WERI-Rb-1 (cell line): Measurements from ENCODE around the gene LSAMP.

ENCODE experiments used
- DNase-seq: peaks from one replicate; pipeline ENCODE4 v3.0.0-alpha.2; 2020
- H3K27ac ChIP-seq: fragments of 250-450 bp; sonication (Bioruptor Pico); 2 replicates; pipeline ENCODE4 v1.5.1; 2020; ENCODE audit warnings: mild to moderate bottlenecking, moderate library complexity
- H3K27me3 ChIP-seq: fragments of 250-450 bp; sonication (Bioruptor Pico); 2 replicates; pipeline ENCODE4 v1.5.1; 2021; ENCODE audit warnings: mild to moderate bottlenecking, low read depth, moderate library complexity; ENCODE audit not compliant: insufficient read depth, severe bottlenecking
- H3K36me3 ChIP-seq: fragments of 250-450 bp; sonication (Bioruptor Pico); 2 replicates; pipeline ENCODE4 v1.5.1; 2020; ENCODE audit warnings: mild to moderate bottlenecking, moderate library complexity
- H3K4me3 ChIP-seq: 2 replicates; pipeline ENCODE4 v1.5.1; 2011; ENCODE audit warnings: low read depth, mild to moderate bottlenecking, control low read depth, low read length
- H3K9me3 ChIP-seq: fragments of 250-450 bp; sonication (Bioruptor Pico); 2 replicates; pipeline ENCODE4 v1.5.1; 2021; ENCODE audit warnings: mild to moderate bottlenecking, moderate library complexity; ENCODE audit not compliant: severe bottlenecking
- CTCF ChIP-seq: IDR thresholded peaks from 2 replicates; pipeline ENCODE4 v1.5.1; 2011; ENCODE audit warnings: low read depth, mild to moderate bottlenecking, control low read depth, inconsistent platforms, low read length

LSAMP gene

GRCh38 chr3:116188231-116188785 is 257.0 kb downstream of the LSAMP start:
- Histone ChIP-seq H3K36me3 (no peaks in the 10 kb centered on the region), H3K27ac (no peak overlapping the region), H3K4me3 (no peak overlapping the region), H3K27me3 (no peaks in the 10 kb centered on the region), H3K9me3 (no peaks in the 10 kb centered on the region)
- DNase-seq: no peak
- TF ChIP-seq CTCF: no peak

- no peak overlapping the region for H3K4me3 ChIP-seq
- no peak for TF ChIP-seq CTCF
- no peak overlapping the region for H3K27ac ChIP-seq
- H3K36me3 ChIP-seq: no peaks in the 10 kb centered on the region
- H3K27me3 ChIP-seq: no peaks in the 10 kb centered on the region
- DNase-seq: no peak
- H3K9me3 ChIP-seq: no peaks in the 10 kb centered on the region
Measured at GRCh38 chr3:116186049-116186448, 259.2 kb downstream of the LSAMP start.

- Histone ChIP-seq H3K27me3 (no peaks in the 10 kb centered on the region), H3K36me3 (no peaks in the 10 kb centered on the region), H3K27ac (no peak overlapping the region), H3K9me3 (no peaks in the 10 kb centered on the region), H3K4me3 (no peak overlapping the region)
- no peak for TF ChIP-seq CTCF
- no peak for DNase-seq
Measured at GRCh38 chr3:116181159-116181558, 264.1 kb downstream of the LSAMP start.

- no peak for TF ChIP-seq CTCF
- H3K27me3 ChIP-seq: no peaks in the 10 kb centered on the region
- H3K9me3 ChIP-seq: no peaks in the 10 kb centered on the region
- H3K36me3 ChIP-seq: no peaks in the 10 kb centered on the region
- H3K4me3 ChIP-seq: no peak overlapping the region
- H3K27ac ChIP-seq: no peak overlapping the region
- no peak for DNase-seq
Measured at GRCh38 chr3:116179091-116179490, 266.2 kb downstream of the LSAMP start.

GRCh38 chr3:116176974-116177555 is 268.2 kb downstream of the LSAMP start:
- Histone ChIP-seq H3K27me3 (no peaks in the 10 kb centered on the region), H3K36me3 (no peaks in the 10 kb centered on the region), H3K4me3 (no peak overlapping the region), H3K9me3 (no peaks in the 10 kb centered on the region), H3K27ac (no peak overlapping the region)
- no peak for TF ChIP-seq CTCF
- no peak for DNase-seq

- no peaks in the 10 kb centered on the region for H3K9me3 ChIP-seq
- H3K36me3 ChIP-seq: no peaks in the 10 kb centered on the region
- no peaks in the 10 kb centered on the region for H3K27me3 ChIP-seq
- no peak for DNase-seq
- TF ChIP-seq CTCF: no peak
- no peak overlapping the region for H3K27ac ChIP-seq
- H3K4me3 ChIP-seq: no peak overlapping the region
Measured at GRCh38 chr3:116166121-116166520, 279.2 kb downstream of the LSAMP start.
